Measurements from ENCODE around the gene ID3. TPM values are rescaled to one million over a fixed set of nuclear protein-coding genes. Genes with fewer than 3 reads are reported as not detected.
"Not testable (repeated sequence)": the region's sequence is repeated elsewhere in the genome, so short reads cannot be mapped to it uniquely, and the experiment has no call there.

Gene ID3
- total RNA-seq, 1 donor from 2014 or later = 10.8 TPM

GRCh38 chr1:23554481-23555269, 4.6 kb downstream of the ID3 start:
- intact Hi-C loops (cut with micrococcal nuclease) = loop anchor here (1.0 to 5.0 kb wide), 4 partner anchors 24 to 193 kb away; partner anchors contain the start of gene E2F2

- intact Hi-C loops (cut with micrococcal nuclease) = loop anchor here (1.0 to 2.0 kb wide), 3 partner anchors 23 to 187 kb away; partner anchors contain the start of gene E2F2
These were observed 5.2 kb downstream of the ID3 start for GRCh38 chr1:23554127-23554480.

- intact Hi-C loops (cut with micrococcal nuclease) = loop anchor here (1.0 to 2.0 kb wide), 3 partner anchors 23 to 186 kb away; partner anchors contain the start of gene E2F2
These were observed 5.8 kb downstream of the ID3 start for GRCh38 chr1:23553231-23554126.

- intact Hi-C loops (cut with micrococcal nuclease) = no loop called here
These were observed 7.5 kb downstream of the ID3 start for GRCh38 chr1:23551849-23552248.

GRCh38 chr1:23548704-23549143, 10.6 kb downstream of the ID3 start:
- intact Hi-C loops (cut with micrococcal nuclease) = no loop called here

GRCh38 chr1:23546897-23547584, 12.3 kb downstream of the ID3 start:
- intact Hi-C loops (cut with micrococcal nuclease) = no loop called here

- intact Hi-C loops (cut with micrococcal nuclease) = no loop called here
These were observed 13.4 kb downstream of the ID3 start for GRCh38 chr1:23545851-23546250.

GRCh38 chr1:23544444-23545389, 14.6 kb downstream of the ID3 start:
- intact Hi-C loops (cut with micrococcal nuclease) = loop anchor here (1.0 kb wide), 3 partner anchors 47 to 147 kb away; partner anchors contain the start of gene RPL11

- intact Hi-C loops (cut with micrococcal nuclease) = loop anchor here (1.0 kb wide), 3 partner anchors 47 to 147 kb away; partner anchors contain the start of gene RPL11
These were observed 15.4 kb downstream of the ID3 start for GRCh38 chr1:23543707-23544443.

- intact Hi-C loops (cut with micrococcal nuclease) = not testable (repeated sequence)
These were observed 16.4 kb downstream of the ID3 start for GRCh38 chr1:23542940-23543339.

GRCh38 chr1:23539698-23540266, 19.5 kb downstream of the ID3 start:
- intact Hi-C loops (cut with micrococcal nuclease) = loop anchor here (1.0 to 5.0 kb wide), 9 partner anchors 8 to 562 kb away; partner anchors contain the start of genes ASAP3, E2F2, HNRNPR and ID3

GRCh38 chr1:23537296-23537973, 21.9 kb downstream of the ID3 start:
- intact Hi-C loops (cut with micrococcal nuclease) = loop anchor here (5.0 kb wide), 2 partner anchors 135 to 560 kb away; no protein-coding TSS in a partner anchor

GRCh38 chr1:23533246-23534023, 25.9 kb downstream of the ID3 start:
- intact Hi-C loops (cut with micrococcal nuclease) = loop anchor here (5.0 kb wide), 1 partner anchor 209 kb away; the partner anchor contains the start of gene ELOA

- intact Hi-C loops (cut with micrococcal nuclease) = loop anchor here (1.0 to 5.0 kb wide), 5 partner anchors 8 to 211 kb away; partner anchors contain the start of genes ELOA and ID3
These were observed 27.7 kb downstream of the ID3 start for GRCh38 chr1:23531562-23532094.

- intact Hi-C loops (cut with micrococcal nuclease) = loop anchor here (1.0 to 5.0 kb wide), 5 partner anchors 8 to 211 kb away; partner anchors contain the start of genes ELOA and ID3
These were observed 28.3 kb downstream of the ID3 start, which contains the start of gene E2F2 for GRCh38 chr1:23530747-23531561. E2F2 (minus strand) TSS chr1:23531233; CDS start chr1:23530793, 440 bp downstream.
